ENCODE measurements around the gene SGMS2.

DNA sequence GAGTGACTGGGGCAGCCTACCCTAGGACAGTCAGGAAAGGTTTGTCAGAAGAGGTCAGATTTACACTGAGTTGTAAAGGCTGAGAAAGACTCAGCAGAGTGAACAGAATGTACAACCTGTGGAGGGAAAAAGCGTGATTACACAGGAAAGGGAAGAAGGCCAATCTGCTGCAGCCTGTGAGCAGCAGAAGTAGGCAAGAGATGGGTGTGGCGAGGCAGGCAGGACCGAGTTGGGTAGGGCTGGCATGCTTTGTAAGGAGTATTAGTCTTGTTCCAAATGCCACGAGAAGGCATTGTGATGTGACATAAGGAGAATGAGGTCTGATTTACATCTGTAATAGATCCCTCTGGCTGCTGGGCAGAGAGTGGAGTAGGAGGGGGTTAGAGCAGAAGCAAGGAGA is 12.6 kb downstream of the SGMS2 start:
- TF ChIP-seq CTCF (IDR thresholded peaks at IDR 0.05) (no peak), EP300 (IDR thresholded peaks at IDR 0.05) (no peak)
